Measurements from ENCODE around the gene OR2S2. TPM values are rescaled to one million over a fixed set of nuclear protein-coding genes. Genes with fewer than 3 reads are reported as not detected.
"Not testable (repeated sequence)": the region's sequence is repeated elsewhere in the genome, so short reads cannot be mapped to it uniquely, and the experiment has no call there.

The OR2S2 gene
- total and polyA plus RNA-seq, 2 of the 4 experiments (the other 2 are of a cell fraction) = 0.46 to 0.90 TPM

DNA sequence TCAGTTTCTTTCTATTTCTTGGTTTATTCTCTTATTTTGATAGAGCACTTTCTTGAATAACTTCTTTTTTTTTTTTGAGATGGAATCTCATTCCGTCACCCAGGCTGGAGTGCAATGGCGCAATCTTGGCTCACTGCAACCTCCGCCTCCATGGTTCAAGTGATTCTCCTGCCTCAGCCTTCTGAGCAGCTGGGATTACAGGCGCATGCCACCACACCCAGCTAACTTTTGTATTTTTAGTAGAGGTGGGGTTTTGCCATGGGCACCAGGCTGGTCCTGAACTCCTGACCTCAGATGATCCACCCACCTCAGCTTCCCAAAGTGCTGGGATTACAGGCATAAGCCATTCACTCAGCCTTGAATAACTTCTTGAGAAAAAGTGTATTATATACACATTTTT is 39.1 kb upstream of the OR2S2 start:
- H4K20me1 ChIP-seq (ENCODE audit: insufficient read depth, low read length); H3K4ac ChIP-seq (ENCODE audit: low read depth, low read length); H2AFZ ChIP-seq (replicated peaks; ENCODE audit: low read length, poor library complexity); H2AK9ac ChIP-seq (replicated peaks; ENCODE audit: low read depth, low read length, poor library complexity); H4K91ac ChIP-seq (ENCODE audit: insufficient read depth, low read depth, low read length); H3K18ac ChIP-seq (ENCODE audit: low read depth, low read length); H3K14ac ChIP-seq (replicated peaks; ENCODE audit: low read depth, low read length); H3K9me1 ChIP-seq (ENCODE audit: insufficient read depth, low read length); H4K5ac ChIP-seq (ENCODE audit: low read depth, low read length); H3K4me2 ChIP-seq (ENCODE audit: low read depth, low read length); BruUV-seq (replicated peaks); H4K8ac ChIP-seq (ENCODE audit: low read depth in 2 of 2, low read length in 2 of 2); H2AK5ac ChIP-seq (ENCODE audit: low read depth, low read length); H3K56ac ChIP-seq (ENCODE audit: extremely low read depth, insufficient read depth, low read length); H3K9ac ChIP-seq (ENCODE audit: low read depth, low read length); H2BK5ac ChIP-seq (ENCODE audit: low read depth, low read length, poor library complexity, severe bottlenecking); H3K27me3 ChIP-seq (ENCODE audit: control insufficient read depth, insufficient read depth, low read length); ATAC-seq (ENCODE audit: low read depth); H3K9me3 ChIP-seq (ENCODE audit: control insufficient read depth, insufficient read depth, low read length); H2BK120ac ChIP-seq (ENCODE audit: low read depth, low read length); POLR2A ChIA-PET (ENCODE audit: unreplicated experiment); dilution Hi-C loops (cut with HindIII; ENCODE audit: low sequenced_read_pairs, unreplicated experiment); H3K23ac ChIP-seq (ENCODE audit: low read depth, low read length); H3K4me3 ChIP-seq (ENCODE audit: insufficient read depth, low read depth, low read length); H2BK15ac ChIP-seq (ENCODE audit: low read depth, low read length); H3K27ac ChIP-seq (ENCODE audit: insufficient read depth, low read length); H3K36me3 ChIP-seq (ENCODE audit: control insufficient read depth, insufficient read depth, low read length); H3K4me1 ChIP-seq (ENCODE audit: control insufficient read depth, insufficient read depth, low read length); DNase-seq; H3K79me1 ChIP-seq (ENCODE audit: low read depth in 1 of 2, low read length in 2 of 2); H2BK20ac ChIP-seq (ENCODE audit: low read depth, low read length); in situ Hi-C loops (cut with MboI; ENCODE audit: low sequenced_read_pairs): not testable (repeated sequence)
- CTCF ChIA-PET = interaction anchor here (0.8 kb wide), 1 partner anchor 108 kb away, joined by 4 read pairs; no protein-coding TSS in a partner anchor
- intact Hi-C loops (cut with micrococcal nuclease) = loop anchor here (5.0 kb wide), 1 partner anchor 35 kb away; no protein-coding TSS in a partner anchor
- WGBS, 2 experiments (ENCODE audit: extremely low coverage in 2 of 2, insufficient read length in 1 of 2) = no CpG with 5 or more reads among the region's 4 CpGs
- 0 out of 2 replicates have a peak, but pooled peaks have one; percentile 31 for TF ChIP-seq CEBPB (IDR thresholded peaks at IDR 0.05; ENCODE audit: low read depth, low read length)

Data from IMR-90 (cell line).